ENCODE data around the gene FBN2.

DNA sequence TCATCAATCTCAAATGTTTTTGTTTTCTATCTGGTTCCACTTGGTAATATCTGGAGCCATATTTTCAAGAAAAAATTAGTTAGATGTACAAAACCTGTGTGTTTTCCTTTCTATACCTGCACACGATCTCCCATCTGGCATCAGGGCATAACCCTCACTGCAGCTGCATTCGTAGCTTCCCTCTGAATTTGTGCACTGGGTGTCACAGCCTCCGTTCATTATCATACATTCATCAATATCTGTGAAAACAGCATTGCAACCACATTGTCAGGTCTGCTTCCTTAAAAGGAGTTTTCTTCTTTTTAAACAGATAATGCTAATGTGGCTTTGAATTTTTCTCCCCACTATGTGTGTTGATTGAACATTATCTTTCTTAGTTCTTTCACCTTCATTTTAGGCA, 202.7 kb downstream of the FBN2 start:
- no peak for TF ChIP-seq EZH2phosphoT487 (IDR thresholded peaks at IDR 0.05; ENCODE audit: insufficient read depth, low read depth)
- no peak for TF ChIP-seq EZH2 (IDR thresholded peaks at IDR 0.05; ENCODE audit: insufficient read depth, poor library complexity, severe bottlenecking)
